ENCODE measurements around the gene MRPL53.

Gene MRPL53

DNA sequence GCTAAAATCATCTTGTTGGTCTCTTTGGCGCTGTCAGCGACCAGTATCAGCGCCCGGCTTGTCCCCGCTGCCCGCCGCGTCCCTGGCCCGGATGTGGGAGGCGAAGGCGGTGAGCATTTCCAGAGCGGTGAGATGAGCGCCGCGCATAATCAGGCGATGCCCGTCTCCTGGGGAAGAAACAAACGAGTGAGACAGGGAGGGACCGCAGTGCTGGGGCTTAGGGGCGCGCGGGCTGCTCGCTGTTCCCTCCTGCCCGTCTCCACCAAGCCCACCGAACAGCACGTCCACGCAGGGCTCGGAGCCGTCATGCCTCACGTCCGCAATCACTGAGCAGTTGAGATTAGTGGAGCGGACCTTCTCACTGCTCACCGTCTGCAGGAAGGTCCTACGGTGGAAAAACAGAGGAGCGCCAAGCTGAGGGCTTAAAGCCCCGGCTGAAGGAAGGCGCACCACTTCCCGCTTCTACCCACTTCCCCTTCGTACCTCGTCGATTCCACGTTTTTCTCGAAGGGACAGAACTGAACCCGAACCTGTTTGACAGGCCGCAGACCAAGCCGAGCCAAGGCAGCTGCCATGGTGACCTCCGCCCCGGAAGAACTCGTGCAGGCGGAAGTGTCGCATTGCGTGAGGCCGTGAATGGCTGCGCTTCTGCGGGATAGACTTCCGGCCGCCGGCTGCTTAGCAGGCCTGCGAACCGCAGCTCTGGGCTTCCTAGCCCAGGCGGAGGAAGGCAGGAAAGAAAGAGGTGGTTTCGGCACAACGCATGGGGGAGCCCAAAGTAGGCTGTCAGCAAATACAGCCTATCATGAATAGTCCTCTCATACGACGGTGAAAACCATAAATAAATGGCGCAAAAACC is at the start of gene MRPL53:
Gene MRPL53 (minus strand): TSS at position 595 of the 859 bp plus-strand sequence. CDS start 20 bp downstream, at position 575.
- TF ChIP-seq, protein P1, sequence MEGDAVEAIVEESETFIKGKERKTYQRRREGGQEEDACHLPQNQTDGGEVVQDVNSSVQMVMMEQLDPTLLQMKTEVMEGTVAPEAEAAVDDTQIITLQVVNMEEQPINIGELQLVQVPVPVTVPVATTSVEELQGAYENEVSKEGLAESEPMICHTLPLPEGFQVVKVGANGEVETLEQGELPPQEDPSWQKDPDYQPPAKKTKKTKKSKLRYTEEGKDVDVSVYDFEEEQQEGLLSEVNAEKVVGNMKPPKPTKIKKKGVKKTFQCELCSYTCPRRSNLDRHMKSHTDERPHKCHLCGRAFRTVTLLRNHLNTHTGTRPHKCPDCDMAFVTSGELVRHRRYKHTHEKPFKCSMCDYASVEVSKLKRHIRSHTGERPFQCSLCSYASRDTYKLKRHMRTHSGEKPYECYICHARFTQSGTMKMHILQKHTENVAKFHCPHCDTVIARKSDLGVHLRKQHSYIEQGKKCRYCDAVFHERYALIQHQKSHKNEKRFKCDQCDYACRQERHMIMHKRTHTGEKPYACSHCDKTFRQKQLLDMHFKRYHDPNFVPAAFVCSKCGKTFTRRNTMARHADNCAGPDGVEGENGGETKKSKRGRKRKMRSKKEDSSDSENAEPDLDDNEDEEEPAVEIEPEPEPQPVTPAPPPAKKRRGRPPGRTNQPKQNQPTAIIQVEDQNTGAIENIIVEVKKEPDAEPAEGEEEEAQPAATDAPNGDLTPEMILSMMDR (conservative IDR thresholded peaks at IDR 0.05) = no peak
- peak; percentile 52 for TF ChIP-seq ZFX (IDR thresholded peaks at IDR 0.05)
- peak within 1 kb of the TSS; percentile 95 for H3K27ac ChIP-seq

DNA sequence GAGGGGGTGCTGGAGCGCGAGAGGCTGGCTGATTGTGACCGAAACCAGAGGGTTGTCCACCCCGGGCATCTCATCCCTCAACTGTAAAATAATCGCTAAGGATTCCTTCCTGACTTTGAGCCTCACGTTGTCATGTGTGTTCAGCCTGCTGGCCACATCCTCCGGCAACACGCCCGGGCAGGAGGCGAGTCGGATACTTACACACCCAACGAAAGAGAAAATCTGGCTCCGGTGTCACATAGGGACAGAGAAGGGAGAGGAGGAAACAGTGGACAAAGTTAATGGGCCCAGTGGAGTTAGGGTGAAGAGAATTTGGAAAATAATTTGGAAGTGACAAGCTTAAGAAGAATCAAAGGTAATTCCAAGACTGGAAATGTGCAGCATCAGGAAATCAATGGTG is 44.2 kb upstream of the MRPL53 start:
- H3K27ac ChIP-seq = no peak overlapping the region
- TF ChIP-seq ZFX (IDR thresholded peaks at IDR 0.05) = no peak
- TF ChIP-seq, protein P1 (conservative IDR thresholded peaks at IDR 0.05) = no peak

DNA sequence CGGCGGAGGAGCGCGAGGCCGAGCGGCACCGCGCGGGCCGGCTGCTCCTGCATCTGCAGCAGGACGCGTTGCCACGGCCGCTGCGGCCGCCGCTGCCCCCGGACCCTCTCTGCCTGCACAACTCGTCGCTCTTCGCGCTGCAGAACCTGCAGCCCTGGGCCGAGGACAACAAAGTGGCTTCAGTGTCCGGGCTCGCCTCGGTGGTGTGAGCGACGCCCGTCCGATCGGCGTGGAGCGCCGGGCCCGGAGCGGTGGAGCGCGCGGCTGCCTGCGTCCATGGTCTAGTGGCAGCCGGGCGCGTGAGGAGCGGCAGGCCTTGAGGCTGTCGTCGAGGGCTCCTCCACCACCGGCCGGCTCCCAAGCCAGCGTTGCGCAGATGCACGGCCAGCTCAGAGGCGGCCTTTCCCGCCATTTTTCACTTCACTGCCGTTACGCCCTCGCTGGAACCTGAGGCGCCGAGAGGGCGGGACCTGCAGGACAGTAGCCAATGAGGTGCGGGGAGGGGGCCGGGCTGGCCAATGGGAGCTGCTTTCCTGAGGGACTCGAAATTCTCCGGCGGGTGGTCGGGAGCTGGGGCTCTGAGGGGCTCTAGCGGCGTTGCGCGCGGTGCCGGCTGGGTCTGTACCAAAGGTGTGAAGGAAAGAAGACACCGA is 43.6 kb upstream of the MRPL53 start:
- TF ChIP-seq, protein P1 (conservative IDR thresholded peaks at IDR 0.05) = no peak
- TF ChIP-seq ZFX (IDR thresholded peaks at IDR 0.05) = no peak
- no peak overlapping the region for H3K27ac ChIP-seq

DNA sequence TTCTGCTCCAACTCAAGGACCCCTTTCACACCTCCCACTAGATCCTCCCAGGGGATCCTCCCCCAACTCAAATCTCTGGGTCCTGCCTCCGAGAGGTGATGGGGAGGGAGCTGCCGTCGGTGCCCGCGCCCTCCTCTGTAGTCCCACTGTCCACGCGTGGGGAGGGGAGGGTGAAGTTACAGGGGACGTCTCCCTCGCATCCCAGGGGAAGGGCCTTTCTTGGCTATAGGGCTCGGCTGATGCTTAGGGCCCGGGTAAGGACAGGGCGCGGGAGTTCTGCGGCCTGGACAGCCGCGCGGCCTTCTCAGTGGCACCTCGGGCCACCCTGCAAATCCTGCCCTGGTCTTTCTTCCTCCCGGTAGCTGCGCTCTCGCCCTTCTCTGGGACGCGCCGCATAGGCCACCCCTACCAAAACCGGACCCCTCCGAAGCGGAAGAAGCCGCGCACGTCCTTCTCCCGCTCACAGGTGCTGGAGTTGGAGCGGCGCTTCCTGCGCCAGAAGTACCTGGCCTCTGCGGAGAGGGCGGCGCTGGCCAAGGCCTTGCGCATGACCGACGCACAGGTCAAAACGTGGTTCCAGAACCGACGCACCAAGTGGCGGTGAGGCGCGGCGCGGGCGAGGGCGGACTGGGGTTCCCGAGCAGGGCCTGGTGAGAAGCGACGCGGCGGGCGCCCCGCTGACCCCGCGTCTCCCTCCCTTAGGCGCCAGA is 42.9 kb upstream of the MRPL53 start:
- TF ChIP-seq, protein P1 (conservative IDR thresholded peaks at IDR 0.05) = no peak
- TF ChIP-seq ZFX (IDR thresholded peaks at IDR 0.05) = no peak
- H3K27ac ChIP-seq = no peak overlapping the region

DNA sequence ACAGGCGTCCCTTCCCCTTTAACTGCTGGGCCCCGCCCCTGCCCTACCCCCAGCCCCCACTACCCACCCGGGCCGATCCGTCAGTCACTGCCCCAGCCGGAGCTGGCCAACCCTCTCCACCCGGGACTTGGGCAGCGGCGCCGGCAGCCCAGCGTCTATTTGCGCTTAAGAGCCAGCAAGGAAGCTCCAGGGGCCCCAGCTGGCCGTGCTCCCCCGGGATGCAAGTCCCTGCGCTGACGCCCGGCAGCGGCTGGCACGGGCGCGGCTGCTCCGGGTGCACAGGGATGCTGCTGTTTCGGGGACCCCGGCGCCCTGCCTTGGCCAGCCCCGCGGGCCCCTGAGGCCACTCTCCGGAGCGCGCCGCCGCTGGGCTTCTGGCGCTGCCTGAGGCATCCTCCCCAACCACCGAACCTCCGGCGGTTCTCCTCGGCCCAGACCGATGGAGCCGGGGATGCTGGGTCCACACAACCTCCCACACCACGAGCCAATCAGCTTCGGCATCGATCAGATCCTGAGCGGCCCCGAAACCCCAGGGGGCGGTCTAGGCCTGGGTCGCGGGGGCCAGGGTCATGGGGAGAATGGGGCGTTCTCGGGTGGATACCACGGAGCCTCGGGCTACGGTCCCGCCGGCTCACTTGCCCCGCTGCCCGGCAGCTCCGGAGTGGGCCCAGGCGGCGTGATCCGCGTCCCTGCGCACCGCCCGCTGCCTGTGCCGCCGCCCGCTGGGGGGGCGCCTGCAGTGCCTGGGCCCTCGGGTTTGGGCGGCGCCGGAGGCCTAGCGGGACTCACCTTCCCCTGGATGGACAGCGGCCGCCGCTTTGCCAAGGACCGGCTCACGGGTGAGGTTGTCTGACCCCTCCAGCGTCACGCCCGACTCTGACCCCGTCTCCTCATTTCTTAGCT is 42.1 kb upstream of the MRPL53 start, which contains the start of gene TLX2:
Gene TLX2 (plus strand): TSS at position 83 of the 903 bp plus-strand sequence. CDS start 357 bp downstream, at position 440.
- TF ChIP-seq, protein P1 (conservative IDR thresholded peaks at IDR 0.05) = no peak
- TF ChIP-seq ZFX (IDR thresholded peaks at IDR 0.05) = no peak
- H3K27ac ChIP-seq = no peak within 1 kb of the TSS

DNA sequence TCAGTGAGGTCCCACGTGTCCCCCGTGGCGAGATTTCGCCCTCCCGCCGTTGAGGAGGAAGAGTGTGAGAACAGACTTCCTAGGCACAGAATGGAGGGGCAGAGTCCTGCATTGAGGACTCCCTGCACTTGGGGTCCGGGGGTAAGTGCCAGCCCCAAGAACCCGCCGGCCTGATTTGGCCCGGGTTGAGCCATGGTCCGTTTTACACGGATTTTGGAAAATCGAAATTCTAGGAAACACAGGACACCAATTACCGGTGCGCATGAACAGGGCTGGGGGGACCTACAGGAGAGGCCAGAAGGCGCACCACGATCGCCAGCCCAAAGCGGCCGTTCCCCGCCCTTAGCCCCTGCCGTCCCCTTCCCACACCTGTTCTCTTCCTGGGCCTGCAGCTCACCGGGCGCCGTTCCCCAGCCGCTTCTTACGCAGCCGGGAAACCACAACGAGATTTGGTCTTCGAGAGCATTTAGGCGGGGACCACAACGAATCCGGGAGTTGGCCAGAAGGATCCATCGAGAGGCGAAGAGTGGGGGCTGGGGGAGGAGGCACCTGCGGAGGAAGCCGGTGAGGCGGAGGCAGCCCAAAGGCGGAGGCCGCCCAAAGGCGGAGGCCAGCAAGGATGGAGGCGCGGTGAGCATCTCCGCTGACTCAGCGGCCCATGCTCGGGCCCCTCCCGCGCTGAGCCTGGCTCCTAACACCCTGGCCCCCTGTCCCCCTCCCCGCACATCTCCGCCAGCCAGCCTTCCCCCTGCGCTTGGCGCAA is 41.3 kb upstream of the MRPL53 start:
- no peak for TF ChIP-seq ZFX (IDR thresholded peaks at IDR 0.05)
- H3K27ac ChIP-seq = no peak overlapping the region

Measured in C4-2B (cell line).